A549 (cell line): Measurements from ENCODE around the gene ITPRIP. TPM values are rescaled to one million over a fixed set of nuclear protein-coding genes. Genes with fewer than 3 reads are reported as not detected.

Experiments used
- ATAC-seq, 2 experiments: fragments of 200-7000 bp in 1 of 2; fragments of >200 bp in 1 of 2; cut with Nextera tagmentation in 1 of 2; cut with Tn5 transposase in 1 of 2; 3 replicates each; pipeline versions ENCODE4 v1.8.0 to v1.9.1; 2018 to 2020; ENCODE audit warnings: mild to moderate bottlenecking in 1 of 2, moderate library complexity in 1 of 2
- CTCF ChIA-PET: fragments of 300-600 bp; sonication (Branson Sonifier 250); formaldehyde crosslinking; extraction: SDS; loops from one replicate; lab custom pipeline; 2021; ENCODE audit warnings: antibody characterized with exemption, inconsistent platforms; lab: Yijun Ruan, JAX
- POLR2A ChIA-PET: fragments of 350-600 bp; formaldehyde crosslinking; extraction: SDS; loops from one replicate; lab custom pipeline; 2021; ENCODE audit warnings: antibody characterized with exemption, inconsistent platforms; lab: Yijun Ruan, JAX
- DNase-seq, 2 experiments: peaks; one replicate each; pipeline versions ENCODE4 v3.0.0 to v3.0.0-alpha.2; 2011 to 2016; ENCODE audit warnings: low read depth in 1 of 2, low spot score in 1 of 2
- FAIRE-seq: peaks from 2 replicates; lab custom pipeline; 2011; peaks lifted over from hg19 to GRCh38; lab: Jason Lieb, UNC
- H3K27ac ChIP-seq, 2 experiments: fragments of >200 bp; sonication (Bioruptor Twin); formaldehyde crosslinking; 3 replicates each; pipeline ENCODE4 v1.5.1; 2016 to 2017
- H3K4me1 ChIP-seq: fragments of >200 bp; sonication (Bioruptor Twin); formaldehyde crosslinking; 3 replicates; pipeline ENCODE4 v1.6.1; 2016
- H3K4me2 ChIP-seq: fragments of >200 bp; sonication (Bioruptor Twin); formaldehyde crosslinking; 3 replicates; pipeline ENCODE4 v1.6.1; 2016
- H3K4me3 ChIP-seq: fragments of >200 bp; sonication (Bioruptor Twin); formaldehyde crosslinking; 3 replicates; pipeline ENCODE4 v1.5.1; 2016
- H3K9me3 ChIP-seq: fragments of >200 bp; sonication (Bioruptor Twin); formaldehyde crosslinking; 3 replicates; pipeline ENCODE4 v1.6.1; 2016
- BCL3 ChIP-seq: fragments of >200 bp; sonication (Bioruptor Twin); formaldehyde crosslinking; IDR thresholded peaks from 3 replicates; pipeline ENCODE4 v1.6.1; 2016
- BHLHE40 ChIP-seq: IDR thresholded peaks from 2 replicates; pipeline ENCODE4 v1.6.1; 2012; ENCODE audit warnings: low read depth, low read length, inconsistent platforms
- CHD2 ChIP-seq: fragments of 150-350 bp; IDR thresholded peaks from 2 replicates; pipeline ENCODE4 v1.6.1; 2014; ENCODE audit warnings: low read length; ENCODE audit not compliant: partially characterized antibody
- EHMT2 ChIP-seq: fragments of 200-600 bp; sonication (generic); IDR thresholded peaks from 2 replicates; pipeline ENCODE4 v1.6.1; 2016; ENCODE audit warnings: antibody characterized with exemption, low read depth, mild to moderate bottlenecking, moderate library complexity
- ESRRA ChIP-seq: fragments of 150-350 bp; IDR thresholded peaks from 2 replicates; pipeline ENCODE4 v1.6.1; 2014; ENCODE audit warnings: mild to moderate bottlenecking, low read length, borderline replicate concordance
- FOSL2 ChIP-seq, 2 experiments: fragments of 450-650 bp in 1 of 2; fragments of >200 bp in 1 of 2; sonication (Bioruptor Twin) in 1 of 2; formaldehyde crosslinking; IDR thresholded peaks; 2 replicates each; pipeline versions ENCODE4 v1.5.0 to v1.6.1; 2016 to 2020; ENCODE audit warnings: mild to moderate bottlenecking in 1 of 2, moderate library complexity in 1 of 2
- HDAC2 ChIP-seq: fragments of 200-600 bp; sonication (generic); IDR thresholded peaks from 2 replicates; pipeline ENCODE4 v1.6.1; 2016
- HES2 ChIP-seq: fragments of >200 bp; sonication (Bioruptor Twin); formaldehyde crosslinking; IDR thresholded peaks from 2 replicates; pipeline ENCODE4 v1.6.1; 2016
- HMGXB4 ChIP-seq: fragments of 250-450 bp; sonication (Bioruptor Pico); IDR thresholded peaks from 2 replicates; pipeline ENCODE4 v1.5.0; 2021; ENCODE audit warnings: mild to moderate bottlenecking, moderate library complexity, borderline replicate concordance
- HOXA7 ChIP-seq: fragments of 250-450 bp; sonication (Bioruptor Pico); IDR thresholded peaks from 2 replicates; pipeline ENCODE4 v1.5.0; 2020; ENCODE audit warnings: mild to moderate bottlenecking, moderate library complexity
- HOXB13 ChIP-seq: fragments of 250-450 bp; sonication (Bioruptor Pico); IDR thresholded peaks from 2 replicates; pipeline ENCODE4 v1.5.0; 2020; ENCODE audit warnings: low read depth, mild to moderate bottlenecking, moderate library complexity
- NFE2L2 ChIP-seq: fragments of 150-350 bp; conservative IDR thresholded peaks from 2 replicates; pipeline ENCODE4 v1.6.1; 2014; ENCODE audit warnings: low read length
- NPAS2 ChIP-seq: fragments of 250-450 bp; sonication (Bioruptor Pico); IDR thresholded peaks from 2 replicates; pipeline ENCODE4 v1.8.0; 2022; ENCODE audit warnings: mild to moderate bottlenecking, moderate library complexity, borderline replicate concordance
- POLR2A ChIP-seq: IDR thresholded peaks from 2 replicates; pipeline ENCODE4 v1.6.1; 2012; ENCODE audit warnings: mild to moderate bottlenecking, low read length
- RAD21 ChIP-seq, 2 experiments: fragments of >200 bp in 1 of 2; sonication (Bioruptor Twin) in 1 of 2; formaldehyde crosslinking in 1 of 2; IDR thresholded peaks in 1 of 2; conservative IDR thresholded peaks in 1 of 2; 2 replicates in 1 of 2; 3 replicates in 1 of 2; pipeline ENCODE4 v1.6.1; 2012 to 2018; ENCODE audit warnings: inconsistent platforms in 1 of 2
- RNF2 ChIP-seq: fragments of 200-600 bp; sonication (generic); IDR thresholded peaks from 2 replicates; pipeline ENCODE4 v1.6.1; 2016; ENCODE audit warnings: low read depth, mild to moderate bottlenecking, antibody characterized with exemption, moderate library complexity, borderline replicate concordance
- TFCP2L1 ChIP-seq: fragments of 250-450 bp; sonication (Bioruptor Pico); IDR thresholded peaks from 2 replicates; pipeline ENCODE4 v1.5.0; 2021; ENCODE audit warnings: mild to moderate bottlenecking
- ZFP36 ChIP-seq: fragments of 450-650 bp; IDR thresholded peaks from 2 replicates; pipeline ENCODE4 v1.6.1; 2014; ENCODE audit warnings: borderline replicate concordance; ENCODE audit not compliant: partially characterized antibody
- WGBS: methylation state at CpG from one replicate; pipeline ENCODE4 v1.1.6; 2017; ENCODE audit errors: missing lambda C conversion rate; 5-methylcytosine and 5-hydroxymethylcytosine counted together
- polyA plus RNA-seq, 4 experiments: library from polyadenylated mRNA; depleted of rRNA in 3 of 4; stranded (reverse); fragments of >200 nt; fragmentation: RNase III in 1 of 4; extraction: RNeasy Plus Mini Kit Qiagen cat#74134 plus additional on column Dnase treatment in 1 of 4; gene quantifications; 2 replicates in 3 of 4; 3 replicates in 1 of 4; pipeline ENCODE4 v1.2.3, GENCODE V29; 2011 to 2017

The ITPRIP gene
- polyA plus RNA-seq, 2 of the 4 experiments (the other 2 are of a cell fraction): 14.8 to 21.0 TPM

GRCh38 chr10:104345515-104345914 lies 7.2 kb upstream of the ITPRIP start:
- no peak overlapping the region for H3K4me3 ChIP-seq
- H3K4me1 ChIP-seq: peaks cover 12% of the 10 kb centered on the region
- no peaks in the 10 kb centered on the region for H3K9me3 ChIP-seq
- no peak overlapping the region for H3K4me2 ChIP-seq
- DNase-seq (no peak), ATAC-seq (no peak), FAIRE-seq (no peak)
- TF ChIP-seq TFCP2L1 (CRISPR knock-in tag) (no peak), HOXB13 (CRISPR knock-in tag) (no peak), HES2 (no peak)
- no peak overlapping the region for H3K27ac ChIP-seq
- CTCF ChIA-PET: interaction anchor here (0.7 to 13.2 kb wide), 5 partner anchors 8 to 746 kb away, joined by 3 to 339 read pairs (median 16); no protein-coding TSS in a partner anchor
- POLR2A ChIA-PET: no interaction called here

GRCh38 chr10:104344219-104344618 lies 6.0 kb upstream of the ITPRIP start:
- WGBS: 80% methylated on average over 1 of the region's 1 CpG
- ATAC-seq (no peak), DNase-seq (no peak), FAIRE-seq (no peak)
- CTCF ChIA-PET: interaction anchor here (1.2 to 13.2 kb wide), 3 partner anchors 9 to 53 kb away, joined by 4 to 339 read pairs (median 267); no protein-coding TSS in a partner anchor
- POLR2A ChIA-PET: no interaction called here
- no peak overlapping the region for H3K4me3 ChIP-seq
- no peak overlapping the region for H3K27ac ChIP-seq
- TF ChIP-seq NFE2L2 (no peak), FOSL2 (IDR thresholded peaks at IDR 0.05) (no peak), FOSL2 (CRISPR knock-in tag; IDR thresholded peaks at IDR 0.05) (no peak), POLR2A (no peak), HMGXB4 (no peak), RNF2 (no peak), RAD21 (conservative IDR thresholded peaks at IDR 0.05 in 1 of 2, IDR thresholded peaks at IDR 0.05 in 1 of 2) (no peak), HDAC2 (no peak), BHLHE40 (no peak), EHMT2 (no peak), HES2 (no peak), ESRRA (no peak), NPAS2 (CRISPR knock-in tag) (no peak), ZFP36 (no peak), CHD2 (no peak), HOXA7 (CRISPR knock-in tag) (no peak)
- H3K4me2 ChIP-seq: no peak overlapping the region
- no peaks in the 10 kb centered on the region for H3K9me3 ChIP-seq
- H3K4me1 ChIP-seq: peaks cover 15% of the 10 kb centered on the region

- no peak for DNase-seq
- H3K9me3 ChIP-seq: no peaks in the 10 kb centered on the region
- H3K4me3 ChIP-seq: no peak overlapping the region
- FAIRE-seq: no peak
- no peak overlapping the region for H3K4me2 ChIP-seq
- 59% methylated on average over 3 of the region's 3 CpGs for WGBS
- peaks cover 16% of the 10 kb centered on the region for H3K4me1 ChIP-seq
- TF ChIP-seq BCL3: no peak
- ChIA-PET POLR2A (no interaction called here), CTCF (interaction anchor here (0.7 to 2.7 kb wide), 4 partner anchors 14 to 68 kb away, joined by 3 to 19 read pairs (median 4); no protein-coding TSS in a partner anchor)
- H3K27ac ChIP-seq: no peak overlapping the region
- ATAC-seq: no peak
Observed at GRCh38 chr10:104342941-104343411, 4.7 kb upstream of the ITPRIP start.
